NOMO-1 treated with dmso at 0.1 percent for 144 hours (cell line): Measurements from ENCODE around the gene ZNF3.
"Not testable (repeated sequence)": the region's sequence is repeated elsewhere in the genome, so short reads cannot be mapped to it uniquely, and the experiment has no call there.

Experiments
- DNase-seq: peaks from one replicate; lab custom pipeline; 2025; ENCODE audit not compliant: unreplicated experiment; lab: John Stamatoyannopoulos, UW

Gene ZNF3

GRCh38 chr7:100081535-100082102, at the start of gene ZNF3:
Gene ZNF3, minus strand, starts transcription at chr7:100081723. Its CDS starts 4,366 bp downstream, at chr7:100077357.
- peak; percentile 100 for DNase-seq

DNA sequence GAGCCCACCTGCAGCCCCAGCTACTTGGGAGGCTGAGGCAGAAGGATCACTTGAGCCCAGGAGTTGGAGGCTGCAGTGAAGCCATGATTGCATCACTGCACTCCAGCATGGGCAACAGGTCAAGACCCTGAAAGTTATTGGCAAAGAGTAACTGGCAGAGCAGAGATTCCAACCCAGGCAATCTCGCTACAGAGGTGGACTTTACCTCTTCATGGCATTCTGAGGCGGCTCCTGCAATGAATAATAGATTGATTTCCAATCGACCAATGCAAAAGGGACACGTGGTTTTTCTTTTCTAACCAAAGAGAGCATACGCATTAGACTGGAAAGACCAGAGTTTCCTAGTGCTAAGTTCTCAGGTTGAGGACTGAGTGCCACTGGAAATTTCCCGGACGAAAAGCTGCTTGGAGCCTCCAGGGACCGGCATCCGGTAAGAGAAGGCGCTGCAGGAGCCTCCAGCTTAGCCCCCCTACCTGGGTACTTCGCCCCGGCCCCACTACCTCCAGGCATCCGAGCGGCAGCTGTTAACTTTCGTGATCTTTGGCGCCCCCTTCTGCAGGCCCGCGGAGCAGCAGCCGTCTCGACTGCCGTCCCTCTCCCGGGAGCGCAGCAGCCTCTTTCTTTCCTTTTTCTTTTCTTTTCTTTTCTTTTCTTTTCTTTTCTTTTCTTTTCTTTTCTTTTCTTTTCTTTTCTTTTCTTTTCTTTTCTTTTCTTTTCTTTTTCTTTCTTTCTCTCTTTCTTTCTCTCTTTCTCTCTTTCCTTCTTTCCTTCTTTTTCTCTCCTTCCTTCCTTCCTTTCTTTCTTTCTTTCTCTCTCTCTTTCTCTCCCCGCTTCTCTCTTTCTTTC, 49.3 kb upstream of the ZNF3 start:
- peak; percentile 73 for DNase-seq

DNA sequence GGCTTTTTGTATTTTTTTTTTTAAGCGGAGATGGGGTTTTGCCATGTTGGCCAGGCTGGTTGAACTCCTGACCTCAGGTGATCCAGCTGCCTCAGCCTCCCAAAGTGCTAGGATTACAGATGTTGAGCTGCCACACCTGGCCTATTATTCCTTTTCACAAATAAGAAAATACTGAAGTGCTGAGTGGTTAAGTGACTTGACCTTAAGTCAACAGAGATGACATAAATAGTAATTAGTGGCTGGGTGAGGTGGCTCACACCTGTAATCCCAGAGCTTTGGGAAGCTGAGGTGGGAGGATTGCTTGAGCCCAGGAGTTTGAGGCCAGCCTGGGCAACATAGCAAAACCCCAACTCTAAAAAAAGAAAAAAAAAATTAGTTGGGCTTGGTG, 48.7 kb upstream of the ZNF3 start:
- DNase-seq, result not testable (repeated sequence)

DNA sequence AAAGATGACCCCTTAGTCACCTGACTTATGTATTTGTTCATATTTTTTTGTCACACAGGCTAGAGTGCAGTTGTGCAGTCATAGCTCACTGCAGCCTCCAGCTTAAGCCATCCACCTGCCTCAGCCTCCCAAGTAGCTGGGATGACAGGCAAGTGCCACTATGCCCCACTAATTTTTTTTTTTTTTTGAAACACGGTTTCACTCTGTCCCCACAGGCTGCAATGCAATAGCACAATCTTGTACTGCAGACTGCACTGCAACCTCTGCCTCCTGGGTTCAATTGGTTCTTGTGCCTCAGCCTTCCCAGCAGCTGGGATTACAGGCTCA, 47.1 kb upstream of the ZNF3 start:
- no peak for DNase-seq

DNA sequence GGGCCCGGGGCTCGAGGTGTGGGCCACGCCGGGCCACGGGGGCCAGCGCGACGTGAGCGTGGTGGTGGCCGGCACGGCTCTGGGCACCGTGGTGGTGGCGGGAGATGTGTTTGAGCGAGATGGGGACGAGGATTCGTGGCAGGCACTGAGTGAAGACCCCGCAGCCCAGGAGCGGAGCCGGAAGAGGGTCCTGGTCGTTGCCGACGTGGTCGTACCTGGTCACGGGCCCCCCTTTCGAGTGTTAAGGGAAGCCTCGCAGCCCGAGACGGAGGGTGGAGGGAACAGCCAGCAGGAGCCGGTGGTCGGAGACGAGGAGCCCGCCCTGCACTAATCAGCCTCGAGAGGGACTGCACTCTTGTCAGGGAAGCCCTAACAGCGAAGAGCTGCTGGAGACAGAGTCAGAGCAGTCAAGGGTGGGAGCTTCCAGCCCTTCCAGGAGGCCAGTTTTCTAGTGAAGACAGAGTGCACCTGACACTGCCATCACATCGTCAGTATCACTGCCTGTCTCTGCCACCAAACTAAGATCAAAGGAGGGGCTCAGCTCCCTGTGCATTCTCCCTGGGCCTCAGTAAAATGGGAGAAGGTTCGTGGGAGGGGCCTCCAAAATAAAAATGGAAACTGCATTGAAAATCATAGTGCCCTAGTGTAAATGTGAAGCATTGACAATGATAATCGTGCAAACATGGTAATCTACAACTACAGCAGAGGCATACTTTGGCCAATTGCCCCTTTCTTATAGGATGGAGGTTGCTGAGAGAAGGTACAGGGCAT, 46.5 kb upstream of the ZNF3 start:
- peak; percentile 21 for DNase-seq

DNA sequence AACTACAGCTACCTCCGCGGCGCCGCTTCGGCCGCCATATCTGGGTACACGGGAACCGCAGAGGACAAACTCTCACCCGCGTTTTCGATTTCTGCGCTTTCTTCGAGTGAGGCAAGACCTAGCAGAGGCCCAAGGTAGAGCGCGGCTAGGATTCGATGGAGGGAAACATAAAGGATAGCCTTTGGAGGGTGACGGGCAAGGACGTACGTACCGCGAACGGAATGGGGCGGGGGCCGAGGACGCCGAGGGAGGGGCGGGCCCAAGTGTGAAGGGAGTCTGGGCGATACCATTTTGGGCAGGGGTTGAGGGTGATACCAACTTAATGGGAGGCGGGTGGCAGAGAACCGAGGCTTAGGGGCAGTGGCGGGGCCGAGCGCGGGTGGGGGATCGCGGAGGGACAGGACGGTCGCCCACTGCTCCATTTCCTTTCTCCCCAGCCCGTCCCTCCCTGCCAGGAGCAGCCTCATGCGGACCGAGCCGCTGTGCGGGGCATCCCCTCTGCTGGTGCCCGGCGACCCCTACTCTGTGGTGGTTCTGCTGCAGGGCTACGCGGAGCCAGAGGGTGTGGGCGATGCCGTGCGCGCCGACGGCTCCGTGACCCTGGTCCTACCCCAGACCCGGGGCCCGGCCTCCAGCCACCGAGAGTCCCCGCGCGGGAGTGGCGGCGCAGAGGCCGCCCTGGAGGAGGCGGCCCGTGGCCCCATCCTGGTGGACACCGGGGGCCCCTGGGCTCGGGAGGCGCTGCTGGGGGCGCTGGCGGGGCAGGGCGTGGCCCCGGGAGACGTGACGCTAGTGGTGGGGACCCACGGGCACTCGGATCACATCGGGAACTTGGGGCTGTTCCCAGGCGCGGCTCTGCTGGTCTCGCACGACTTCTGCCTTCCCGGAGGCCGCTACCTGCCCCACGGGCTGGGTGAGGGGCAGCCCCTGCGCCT, 45.7 kb upstream of the ZNF3 start, which contains the start of gene MBLAC1:
TSS of gene MBLAC1 (plus strand) at position 37 of the 935 bp plus-strand sequence. CDS start at position 466, 429 bp downstream.
- peak; percentile 92 for DNase-seq

GRCh38 chr7:100126239-100126930, 44.9 kb upstream of the ZNF3 start:
- DNase-seq, result no peak

GRCh38 chr7:100124301-100125230, 43.0 kb upstream of the ZNF3 start:
- DNase-seq, result no peak

GRCh38 chr7:100122568-100122967, 41.0 kb upstream of the ZNF3 start:
- no peak for DNase-seq

- no peak for DNase-seq
These were observed 40.5 kb upstream of the ZNF3 start for GRCh38 chr7:100122067-100122466.

- DNase-seq, result no peak
These were observed 39.2 kb upstream of the ZNF3 start for GRCh38 chr7:100120733-100121036.

DNA sequence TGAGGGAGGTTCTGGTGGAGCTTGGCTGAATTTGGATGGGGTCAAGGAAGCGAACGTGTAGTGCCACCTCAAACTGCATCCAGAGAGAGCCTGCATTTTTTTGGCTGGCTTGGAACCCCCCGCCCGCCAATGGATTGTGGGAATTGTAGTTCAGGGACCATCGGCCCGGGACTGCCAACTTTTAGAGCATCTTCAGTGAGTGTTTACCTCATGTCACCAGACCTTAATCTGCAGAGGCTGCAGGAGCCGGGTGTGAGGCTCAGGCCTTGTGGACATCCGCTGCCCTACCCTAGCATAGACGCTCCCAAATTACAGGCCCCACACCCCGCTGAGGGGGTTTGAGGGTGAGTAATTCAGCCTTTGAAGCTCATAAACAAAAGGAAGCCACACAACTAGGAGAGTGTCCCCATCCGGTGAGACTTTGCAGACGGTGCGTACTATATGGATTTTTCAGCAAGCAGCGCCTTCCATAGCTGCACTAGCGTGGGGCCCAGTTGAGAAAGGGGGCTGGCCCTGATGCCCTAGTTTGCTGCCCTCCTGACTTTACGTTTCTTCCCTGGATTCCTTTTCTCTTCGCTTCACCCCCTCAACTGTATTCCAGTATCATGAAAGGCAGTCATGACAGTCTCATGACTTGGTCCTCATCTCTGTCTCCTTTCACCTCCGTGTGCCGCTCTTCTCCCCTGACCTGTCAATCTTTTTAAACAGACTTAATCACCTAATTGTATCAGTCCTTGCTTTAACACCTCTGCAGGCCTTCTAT, 38.6 kb upstream of the ZNF3 start:
- peak; percentile 34 for DNase-seq

- peak; percentile 94 for DNase-seq
These were observed 37.8 kb upstream of the ZNF3 start, which contains the start of the genes CNPY4 and TAF6 for GRCh38 chr7:100119072-100119969. Gene CNPY4, plus strand, starts transcription at chr7:100119634. Its CDS starts 111 bp downstream, at chr7:100119745. Gene TAF6, minus strand, starts transcription at chr7:100119358. Its CDS starts 5,149 bp downstream, at chr7:100114209.

DNA sequence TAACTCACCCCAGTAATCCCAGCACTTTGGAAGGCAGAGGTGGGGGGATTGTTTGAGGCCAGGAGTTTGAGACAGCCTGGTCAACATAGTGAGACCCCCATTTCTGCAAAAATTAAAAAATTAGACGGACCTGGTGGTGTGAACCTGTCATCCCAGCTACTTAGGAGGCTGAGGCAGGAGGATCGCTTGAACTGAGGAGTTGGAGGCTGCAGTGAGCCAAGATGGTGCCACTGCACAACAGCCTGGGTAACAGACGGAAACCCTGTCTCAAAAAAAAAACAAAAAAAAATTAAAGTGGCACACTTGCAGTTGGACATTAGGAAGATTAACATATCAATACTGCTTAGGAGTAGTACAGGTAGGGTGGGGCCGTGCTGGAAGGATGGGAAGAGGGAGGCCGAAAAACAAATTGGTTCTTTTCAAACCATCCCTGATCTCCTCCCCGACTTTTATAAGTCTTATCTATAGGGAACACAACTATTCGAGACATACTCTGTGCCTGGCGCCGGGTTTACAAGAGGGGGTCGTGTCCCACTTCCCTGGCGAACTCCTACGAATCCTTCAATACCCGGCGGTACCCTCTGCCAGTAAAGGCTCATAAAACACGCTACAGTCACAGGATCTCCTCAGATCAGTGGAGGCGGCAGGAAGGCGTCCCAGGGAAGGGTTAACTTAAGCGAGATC, 37.0 kb upstream of the ZNF3 start:
- DNase-seq, result no peak

DNA sequence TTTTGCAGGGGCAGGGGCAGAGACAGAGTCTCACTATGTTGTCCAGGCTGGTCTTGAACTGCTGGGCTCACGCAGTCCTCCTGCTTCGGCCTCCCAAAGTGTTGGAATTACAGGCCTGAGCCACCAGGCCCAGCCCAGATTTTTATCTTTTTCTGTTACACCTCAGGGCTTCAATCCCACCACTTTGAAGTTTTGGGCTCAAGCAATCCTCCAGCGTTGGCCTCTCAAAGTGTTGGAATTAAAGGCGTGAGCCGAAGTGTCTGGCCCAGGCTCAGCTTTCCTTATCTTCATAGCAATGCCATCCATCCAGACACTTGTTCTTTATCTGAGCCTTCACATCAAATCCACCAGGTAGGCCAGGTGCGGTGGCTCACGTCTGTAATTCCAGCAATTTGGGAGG, 33.5 kb upstream of the ZNF3 start:
- no peak for DNase-seq

DNA sequence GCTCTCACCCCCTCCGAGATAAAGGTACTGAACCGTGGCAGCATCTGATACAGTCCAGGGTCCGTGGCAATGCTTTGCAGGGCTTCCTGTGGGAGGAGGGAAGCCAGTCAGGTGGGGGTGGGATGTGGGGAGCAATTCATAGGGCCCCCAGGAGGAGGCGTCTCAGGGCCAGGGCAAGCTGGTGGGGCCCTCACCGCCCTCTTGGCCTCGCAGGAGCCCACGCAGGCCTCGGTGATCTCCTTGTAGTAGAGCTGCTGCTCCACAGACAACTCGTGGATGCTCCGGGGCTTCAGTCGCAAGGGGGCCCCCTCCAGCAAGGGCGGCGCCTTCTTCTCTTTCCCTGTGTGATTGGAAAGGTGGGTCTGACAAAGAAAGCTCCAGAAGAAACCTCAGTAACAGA, 30.4 kb upstream of the ZNF3 start:
- no peak for DNase-seq

GRCh38 chr7:100111156-100111555, 29.6 kb upstream of the ZNF3 start:
- DNase-seq, result no peak
